Stimulated activated CD4-positive, alpha-beta T cell treated with anti-CD3 and anti-CD28 coated beads, TNF-alpha, amount 100 ng/mL, for 24 hours (primary cell): ENCODE data around the gene FOXP4.
A peak's percentile ranks its signal among the peaks of the same experiment; 100 is the strongest.

Source experiments
- DNase-seq, 3 experiments: peaks; one replicate each; pipeline ENCODE4 v3.0.0-alpha.2; 2020; ENCODE audit warnings: low read depth in 3 of 3

Gene FOXP4

DNA sequence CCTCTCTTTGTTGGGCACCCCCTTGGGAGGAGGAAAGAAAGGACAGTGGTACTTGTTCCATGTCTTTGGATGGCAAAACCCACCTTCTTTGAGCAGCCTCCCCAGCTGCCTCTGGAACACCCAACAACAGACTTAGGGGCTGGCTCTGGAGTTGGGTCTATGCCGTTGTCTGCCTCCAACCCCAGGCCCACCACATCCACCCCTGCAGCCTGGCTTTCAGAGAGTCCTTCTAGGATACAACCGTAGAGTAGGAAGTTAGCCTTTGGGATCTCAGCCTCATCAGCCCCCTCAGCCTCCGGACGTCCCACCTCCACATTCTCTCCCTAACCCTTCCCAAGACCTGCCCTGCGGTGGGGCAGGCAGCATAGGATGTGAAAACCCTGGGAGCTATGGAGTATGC, 36.4 kb downstream of the FOXP4 start:
- no peak for DNase-seq

DNA sequence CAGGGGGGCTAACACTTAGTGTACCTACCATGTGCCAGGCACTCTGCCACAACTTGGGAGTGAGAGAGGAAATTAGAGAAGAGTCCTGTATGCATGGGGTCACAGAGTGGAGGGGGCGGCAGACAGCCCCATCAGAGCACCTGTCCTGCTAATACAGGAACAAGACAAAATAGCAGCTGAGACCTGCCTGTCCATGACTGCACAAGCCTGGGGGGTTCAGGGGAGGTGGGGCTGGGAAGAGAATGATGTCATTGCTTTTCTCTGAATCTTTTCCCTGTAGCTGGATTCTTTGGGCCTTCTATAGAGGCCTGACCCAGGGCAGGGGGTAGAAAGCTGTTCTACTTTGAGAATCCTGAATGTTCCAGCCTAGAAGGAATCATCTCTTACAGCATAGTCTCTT, 37.4 kb downstream of the FOXP4 start:
- DNase-seq, result no peak

DNA sequence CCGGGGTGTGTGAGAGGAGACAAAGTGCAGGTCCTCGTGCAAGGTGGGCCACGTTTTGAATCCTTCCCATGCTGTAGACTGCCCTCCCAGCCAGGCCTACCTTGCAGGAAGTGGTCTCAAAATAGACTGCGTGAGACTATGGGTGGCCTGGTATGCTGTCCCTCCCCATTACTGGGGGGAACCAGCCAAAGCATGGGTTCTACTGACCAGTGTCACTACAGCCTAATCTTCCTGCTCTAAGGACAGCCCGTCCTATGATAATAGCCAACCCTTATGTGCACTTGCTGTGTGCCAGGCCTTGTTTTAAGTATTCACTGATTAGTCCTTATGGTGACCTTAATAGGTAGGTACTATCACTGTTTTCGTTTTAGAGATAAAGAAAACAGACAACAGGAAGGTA, 38.0 kb downstream of the FOXP4 start:
- no peak for DNase-seq

DNA sequence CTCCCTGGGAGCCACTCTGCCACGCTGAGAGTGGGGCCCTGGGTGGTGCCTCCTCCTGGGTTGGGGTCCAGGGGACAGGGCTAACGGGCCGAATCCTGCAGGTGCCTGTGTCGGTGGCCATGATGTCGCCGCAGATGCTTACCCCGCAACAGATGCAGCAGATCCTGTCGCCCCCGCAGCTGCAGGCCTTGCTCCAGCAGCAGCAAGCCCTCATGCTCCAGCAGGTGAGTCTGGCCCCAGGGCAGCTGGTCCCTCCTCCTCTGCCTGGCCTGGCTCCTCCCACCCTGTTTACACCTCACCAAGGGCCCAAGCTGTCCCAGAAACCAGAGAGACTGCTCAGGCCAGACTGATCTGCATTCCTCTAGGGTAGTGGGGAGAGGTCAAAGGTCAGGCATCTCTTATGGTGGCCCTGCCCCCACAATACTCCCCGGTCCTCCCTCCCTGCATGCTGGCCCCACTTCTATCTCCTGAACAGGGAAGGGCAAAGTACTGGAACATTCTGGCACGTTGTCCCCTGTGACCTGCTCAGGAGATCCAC, 38.6 kb downstream of the FOXP4 start:
- DNase-seq, result no peak

DNA sequence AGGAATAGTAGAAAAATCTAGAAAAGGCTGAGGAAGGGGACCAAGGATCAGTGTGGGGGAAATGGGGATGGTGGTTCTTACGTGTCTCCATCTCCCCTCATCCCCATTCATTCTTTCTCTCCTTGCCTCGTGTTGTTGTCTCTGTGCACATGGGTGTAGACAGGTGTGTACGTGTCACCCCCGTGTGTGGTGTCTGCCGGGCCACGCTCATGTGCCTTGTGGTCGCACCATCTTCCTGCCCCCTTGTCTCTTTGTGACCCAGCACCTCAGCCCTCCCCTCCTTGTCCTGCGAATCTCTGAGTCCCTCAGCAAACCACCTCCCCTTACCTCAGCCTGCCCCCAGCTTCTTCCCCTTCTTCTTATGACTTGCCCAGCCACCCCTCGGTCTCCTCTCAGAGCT, 39.4 kb downstream of the FOXP4 start:
- DNase-seq, result no peak

DNA sequence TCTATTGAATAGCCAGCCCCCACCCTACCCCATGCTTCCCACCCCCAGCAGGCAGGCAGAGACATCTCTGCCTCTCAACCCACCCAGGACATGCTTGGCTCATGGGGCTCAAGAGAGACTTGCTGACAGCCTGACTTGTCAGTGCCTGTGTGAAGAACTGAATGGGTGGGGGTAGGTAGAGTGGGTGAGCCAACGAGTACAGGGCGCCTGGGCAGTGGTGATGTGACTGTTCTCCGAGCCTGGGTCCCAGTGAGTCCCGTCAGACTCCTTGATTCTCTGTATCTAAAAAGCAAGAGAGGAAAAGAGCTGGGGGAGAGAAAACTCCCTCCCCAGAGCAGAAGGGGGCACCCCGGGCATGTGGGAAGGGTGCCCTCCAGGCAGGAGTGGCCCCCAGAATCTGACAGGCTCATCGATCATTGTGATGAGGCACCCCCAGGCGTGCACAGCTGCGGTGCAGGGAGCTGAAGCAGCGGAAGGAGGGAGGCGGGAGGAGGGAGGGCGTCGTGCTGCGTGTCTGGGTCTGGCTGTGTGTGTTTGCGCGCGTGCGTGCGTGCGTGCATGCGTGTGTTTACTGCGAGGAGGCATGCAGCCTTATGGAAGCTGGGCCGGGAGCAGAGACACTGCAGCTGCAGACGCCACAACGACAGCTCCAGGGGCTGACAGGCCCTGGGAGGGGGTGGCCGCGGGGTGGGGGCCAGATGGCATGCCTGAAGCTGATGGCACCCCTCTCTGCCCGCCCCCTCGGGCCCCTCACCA, 40.2 kb downstream of the FOXP4 start:
- no peak for DNase-seq

DNA sequence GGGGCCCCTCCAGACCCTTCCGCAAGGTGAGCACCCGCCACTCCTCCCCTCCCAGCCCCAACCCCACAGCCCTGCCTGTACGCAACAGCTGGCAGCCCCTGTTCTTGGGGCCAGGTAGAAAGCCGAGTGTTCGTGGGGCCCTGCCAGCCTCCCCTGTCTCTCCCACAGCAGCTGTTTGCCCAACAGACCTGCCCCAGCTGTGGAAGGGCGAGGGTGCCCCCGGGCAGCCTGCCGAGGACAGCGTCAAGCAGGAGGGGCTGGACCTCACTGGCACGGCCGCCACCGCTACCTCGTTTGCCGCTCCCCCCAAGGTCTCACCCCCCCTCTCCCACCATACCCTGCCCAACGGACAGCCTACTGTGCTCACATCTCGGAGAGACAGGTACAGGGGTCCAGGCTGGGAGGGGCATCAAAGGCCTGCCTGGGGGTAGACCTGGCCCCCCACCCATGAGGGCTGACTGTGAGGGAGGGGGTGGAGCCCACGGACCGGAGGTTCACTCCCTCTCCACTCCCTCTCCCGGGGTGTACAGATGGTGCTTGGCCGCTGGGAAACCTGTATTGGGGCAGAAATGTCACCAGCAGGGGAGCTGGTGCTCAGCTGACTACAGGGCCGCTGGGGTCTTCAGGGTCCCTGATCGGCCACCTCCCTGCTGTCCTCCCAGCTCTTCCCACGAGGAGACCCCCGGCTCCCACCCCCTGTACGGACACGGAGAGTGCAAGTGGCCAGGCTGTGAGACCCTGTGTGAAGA, 41.1 kb downstream of the FOXP4 start:
- no peak for DNase-seq

DNA sequence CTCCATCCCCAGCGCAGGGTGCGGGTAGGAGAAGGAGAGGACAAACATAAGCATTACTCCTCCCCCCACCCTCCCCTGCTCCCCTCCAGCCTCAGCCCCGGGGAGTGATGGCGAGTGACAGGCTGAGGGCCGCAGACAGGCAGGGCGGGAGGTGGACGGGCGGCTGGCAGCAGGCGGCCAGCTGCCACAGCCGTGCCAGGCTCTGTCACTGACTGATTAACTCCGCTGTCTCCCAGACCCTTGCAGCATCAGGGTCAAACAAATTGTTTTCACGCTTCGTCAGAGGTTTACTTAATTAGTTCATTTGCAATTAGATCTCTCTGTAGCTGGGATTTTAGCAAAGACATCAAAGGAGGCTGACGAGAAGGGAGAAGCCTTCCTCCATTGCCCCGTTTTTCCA, 41.9 kb downstream of the FOXP4 start:
- no peak for DNase-seq

DNA sequence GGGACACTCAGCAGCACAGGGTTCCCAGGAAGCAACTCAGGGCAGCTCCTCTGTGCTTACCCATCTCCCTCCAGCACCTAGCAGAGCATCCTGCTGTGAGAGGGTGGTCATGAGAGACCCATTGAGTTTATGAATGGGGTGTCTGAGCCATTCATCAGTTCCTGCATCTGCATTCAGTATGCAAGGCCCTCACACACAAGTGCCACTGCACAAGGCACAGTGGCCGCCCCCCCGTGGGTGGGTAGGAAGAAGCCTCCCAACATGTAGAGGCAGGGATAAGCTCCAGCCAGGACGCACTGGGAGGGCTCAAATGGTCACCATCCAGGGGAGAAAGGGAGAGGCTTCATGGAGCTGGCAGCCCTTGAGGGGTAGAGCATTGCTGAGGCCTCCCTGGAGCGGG, 43.0 kb downstream of the FOXP4 start:
- DNase-seq, result no peak

DNA sequence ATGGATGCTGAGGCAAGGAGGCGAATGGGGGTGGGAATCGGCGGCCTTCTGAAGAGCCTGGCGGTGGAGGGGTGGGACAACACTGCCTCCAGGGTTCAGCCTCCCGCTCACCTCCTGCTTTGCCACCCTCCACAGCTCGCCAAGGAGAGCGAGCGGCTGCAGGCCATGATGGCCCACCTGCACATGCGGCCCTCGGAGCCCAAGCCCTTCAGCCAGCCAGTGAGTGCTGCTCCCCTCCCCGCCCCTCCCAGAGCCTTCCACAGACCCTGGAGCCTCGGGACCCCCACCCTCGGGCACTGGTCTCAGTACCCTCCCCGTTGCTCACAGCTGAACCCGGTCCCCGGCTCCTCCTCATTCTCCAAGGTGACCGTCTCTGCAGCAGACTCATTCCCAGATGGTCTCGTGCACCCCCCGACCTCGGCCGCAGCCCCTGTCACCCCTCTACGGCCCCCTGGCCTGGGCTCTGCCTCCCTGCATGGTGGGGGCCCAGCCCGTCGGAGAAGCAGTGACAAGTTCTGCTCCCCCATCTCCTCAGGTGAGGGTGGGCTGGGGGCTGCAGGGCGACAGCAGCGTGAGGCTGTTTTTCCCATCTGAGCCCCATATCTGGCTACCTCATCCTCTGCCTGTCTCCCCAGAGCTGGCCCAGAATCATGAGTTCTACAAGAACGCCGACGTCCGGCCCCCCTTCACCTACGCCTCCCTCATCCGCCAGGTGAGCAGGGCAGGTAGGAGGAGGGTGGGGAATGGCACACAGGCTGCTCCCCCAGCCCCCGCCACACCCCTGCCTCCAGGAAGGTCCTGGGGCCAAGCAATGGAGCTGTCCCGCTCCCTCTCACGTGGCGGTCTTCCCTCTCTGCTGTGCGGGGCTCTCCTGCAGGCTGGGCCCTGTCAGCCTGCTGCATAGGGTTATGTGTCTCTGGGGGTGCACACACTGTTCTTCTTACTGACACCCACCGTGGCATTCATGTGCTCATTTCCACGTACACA, 43.7 kb downstream of the FOXP4 start:
- DNase-seq, result no peak

DNA sequence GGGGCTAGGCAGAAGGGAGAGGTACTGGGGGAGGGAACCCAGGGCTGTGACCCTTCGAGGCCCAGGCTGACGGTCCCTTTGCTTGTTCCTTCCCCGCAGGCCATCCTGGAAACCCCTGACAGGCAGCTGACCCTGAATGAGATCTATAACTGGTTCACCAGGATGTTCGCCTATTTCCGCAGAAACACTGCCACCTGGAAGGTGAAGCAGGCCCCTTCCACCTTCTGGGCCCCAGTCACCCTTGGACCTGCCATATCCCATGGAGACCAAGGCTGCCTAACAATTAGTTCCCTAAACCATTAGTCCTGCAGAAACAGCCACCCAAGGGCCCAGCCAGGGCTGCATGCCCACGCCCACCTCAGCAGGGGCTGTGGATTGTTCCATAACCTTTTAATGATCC, 44.9 kb downstream of the FOXP4 start:
- DNase-seq, result no peak

DNA sequence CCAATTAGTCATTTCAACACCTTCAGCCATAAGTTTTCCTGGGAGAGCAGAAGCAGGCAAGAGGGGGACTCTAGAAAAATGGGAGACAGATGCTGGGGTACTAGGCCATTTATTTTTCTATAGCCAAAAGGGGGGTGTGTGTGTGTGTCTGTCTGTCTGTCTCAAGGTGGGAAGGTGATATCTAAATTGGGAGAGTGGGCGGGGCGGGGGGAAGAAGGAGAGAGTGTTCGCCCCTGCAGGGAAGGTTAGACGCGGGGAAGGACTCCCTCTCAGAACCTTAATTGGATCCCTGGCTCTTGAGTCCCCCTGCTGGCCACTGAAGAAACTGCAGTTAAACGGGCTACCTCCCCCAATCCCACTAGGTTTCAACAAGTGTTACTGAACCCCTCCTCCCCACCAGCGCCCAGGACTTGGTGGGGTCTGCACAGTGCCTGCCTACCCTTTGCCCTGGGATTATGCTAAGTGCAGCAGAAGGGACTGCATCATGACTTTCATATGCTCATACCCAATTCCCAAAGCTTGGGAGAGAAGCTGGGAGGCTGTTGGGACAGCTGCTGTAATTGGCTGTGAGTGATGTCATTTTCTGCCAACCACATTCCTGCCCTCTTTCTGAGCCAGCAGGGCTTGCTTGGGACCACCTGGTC, 45.8 kb downstream of the FOXP4 start:
- DNase-seq, result peak; percentile 55 to 74 (median 67)

DNA sequence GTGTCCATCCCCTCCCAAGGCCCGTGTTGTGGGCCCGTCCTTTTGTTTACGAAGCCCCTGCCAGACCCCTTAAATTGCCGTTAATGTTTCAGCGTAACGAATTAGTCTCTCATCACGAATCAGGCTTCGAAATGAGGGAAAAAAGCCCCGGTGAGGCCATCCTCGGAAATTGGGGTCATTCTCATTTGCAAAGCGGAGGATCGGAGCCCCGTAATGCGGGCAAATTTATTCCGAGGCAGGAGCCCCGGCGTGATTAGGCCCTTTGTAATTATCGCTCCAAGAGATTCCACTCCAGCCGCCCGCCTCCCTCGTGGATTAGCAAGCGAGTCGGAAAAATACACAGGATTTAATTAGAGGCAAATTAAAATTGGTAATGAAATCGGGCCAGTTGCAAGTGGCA, 47.2 kb downstream of the FOXP4 start:
- no peak for DNase-seq

DNA sequence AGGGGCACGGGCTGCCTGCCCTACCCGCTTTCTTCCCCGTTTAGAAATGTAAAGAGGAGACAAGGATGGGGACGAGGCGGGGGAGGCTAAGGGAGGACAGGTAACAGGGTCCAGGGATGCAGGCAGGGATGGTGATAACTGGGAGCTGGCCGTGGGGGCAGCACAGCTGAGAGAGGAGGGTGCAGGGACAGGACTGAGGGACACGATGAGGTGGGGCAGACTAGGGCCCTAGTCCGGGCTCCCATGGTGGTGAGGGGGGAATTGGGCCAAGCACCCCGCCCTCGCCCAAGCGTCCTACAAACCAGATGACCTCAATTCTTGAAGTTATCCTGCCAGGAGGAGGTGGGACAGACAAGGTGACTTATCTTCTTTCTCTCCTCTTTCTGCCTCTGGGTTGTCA, 47.7 kb downstream of the FOXP4 start:
- DNase-seq, result no peak

DNA sequence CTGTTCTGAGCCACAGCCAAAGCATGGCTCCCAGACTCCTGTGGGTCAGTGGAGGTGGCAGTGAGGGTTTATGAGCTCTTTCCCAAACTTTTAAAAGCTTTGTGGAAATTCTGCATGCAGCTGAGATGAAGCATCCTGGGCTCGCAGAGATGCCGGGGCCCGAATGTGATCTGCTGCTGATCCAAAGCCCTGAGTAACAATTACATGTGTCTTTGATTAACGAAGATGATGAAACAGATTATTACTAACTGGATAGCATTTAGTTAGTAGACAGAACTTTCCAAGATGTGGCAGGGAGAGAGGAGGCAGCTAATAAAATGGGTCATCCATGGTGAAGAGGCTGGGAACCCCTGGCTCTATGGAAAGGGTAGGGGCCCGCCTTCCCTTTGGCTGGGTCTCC, 48.1 kb downstream of the FOXP4 start:
- no peak for DNase-seq

DNA sequence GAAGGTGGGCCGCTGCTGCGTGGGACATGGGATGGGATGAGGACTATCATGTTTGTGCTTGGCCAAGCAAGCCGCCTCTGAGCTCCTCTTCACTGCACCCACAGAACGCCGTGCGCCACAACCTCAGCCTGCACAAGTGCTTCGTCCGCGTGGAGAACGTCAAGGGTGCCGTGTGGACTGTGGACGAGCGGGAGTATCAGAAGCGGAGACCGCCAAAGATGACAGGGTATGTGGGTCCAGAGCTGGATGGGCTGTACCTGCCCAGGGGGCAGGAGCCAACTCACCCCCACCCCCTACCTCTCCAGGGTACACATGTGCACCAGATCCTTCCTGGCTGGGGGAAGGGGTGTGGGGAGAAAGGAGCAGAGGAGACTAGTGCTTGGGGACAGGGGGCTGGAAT, 48.6 kb downstream of the FOXP4 start:
- no peak for DNase-seq

DNA sequence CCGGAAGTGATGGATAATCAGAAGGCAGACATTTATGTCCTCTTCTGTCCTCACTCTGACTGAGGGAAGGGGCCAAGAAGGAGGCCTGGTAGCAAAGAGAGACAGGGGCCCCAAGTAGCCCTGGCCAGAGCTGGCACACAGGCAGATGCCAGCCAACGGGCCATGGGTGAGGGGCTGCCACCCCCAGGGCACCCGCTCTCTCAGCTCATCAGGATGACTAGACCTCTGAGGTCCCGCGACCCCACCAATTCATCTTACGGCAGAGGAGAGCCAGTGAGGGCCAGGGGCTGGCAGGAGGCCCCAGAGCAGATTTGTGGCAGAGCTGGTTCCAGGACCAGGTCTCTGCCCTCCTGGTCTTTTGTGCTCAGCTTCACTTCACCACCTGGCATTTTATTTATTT, 49.0 kb downstream of the FOXP4 start:
- no peak for DNase-seq

DNA sequence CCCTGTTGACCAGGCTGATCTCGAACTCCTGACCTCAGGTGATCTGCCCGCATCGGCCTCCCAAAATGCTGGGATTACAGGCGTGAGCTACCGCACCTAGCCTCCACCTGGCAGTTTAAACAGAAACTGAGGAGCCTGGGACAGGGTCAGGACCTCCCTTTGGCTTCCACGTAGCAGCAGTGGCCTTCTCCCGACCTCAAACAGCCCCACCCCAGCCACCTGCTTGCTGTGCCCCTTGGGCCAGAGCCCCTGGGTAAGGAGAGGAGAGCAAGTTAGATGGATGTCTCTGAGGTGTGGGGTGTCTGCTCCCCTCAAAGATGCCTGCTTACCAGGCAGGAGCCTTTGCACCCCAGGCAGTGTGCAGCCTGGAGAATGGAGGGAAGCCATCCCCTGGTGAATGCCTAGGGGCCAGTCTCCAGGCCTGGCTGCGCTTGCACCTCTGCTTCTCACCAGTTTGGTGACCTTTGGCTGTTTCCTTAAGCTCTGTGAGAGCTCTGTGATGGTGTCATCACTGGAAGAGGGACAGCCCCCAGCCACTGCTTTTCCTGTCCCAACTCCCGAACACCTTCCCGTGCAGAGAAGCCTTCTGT, 50.0 kb downstream of the FOXP4 start:
- no peak for DNase-seq

DNA sequence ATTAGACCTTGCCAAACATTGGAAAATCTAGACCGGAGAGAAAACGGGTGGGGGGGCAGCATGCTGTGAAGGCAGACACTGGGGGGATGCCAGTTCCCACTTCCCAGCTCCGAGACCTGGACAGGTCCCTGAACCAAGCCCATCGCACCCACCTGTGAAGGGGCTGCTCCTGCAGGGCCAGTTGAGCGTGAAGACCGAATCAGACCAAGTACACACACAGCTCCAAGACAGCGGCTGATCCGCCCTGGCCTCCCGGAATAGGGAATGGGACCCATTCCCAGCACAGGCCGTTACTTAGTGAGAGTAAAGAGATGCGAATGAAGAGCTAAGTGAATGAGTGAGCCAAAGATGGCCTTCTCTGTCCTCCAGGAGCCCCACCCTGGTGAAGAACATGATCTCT, 50.6 kb downstream of the FOXP4 start:
- DNase-seq, result no peak

DNA sequence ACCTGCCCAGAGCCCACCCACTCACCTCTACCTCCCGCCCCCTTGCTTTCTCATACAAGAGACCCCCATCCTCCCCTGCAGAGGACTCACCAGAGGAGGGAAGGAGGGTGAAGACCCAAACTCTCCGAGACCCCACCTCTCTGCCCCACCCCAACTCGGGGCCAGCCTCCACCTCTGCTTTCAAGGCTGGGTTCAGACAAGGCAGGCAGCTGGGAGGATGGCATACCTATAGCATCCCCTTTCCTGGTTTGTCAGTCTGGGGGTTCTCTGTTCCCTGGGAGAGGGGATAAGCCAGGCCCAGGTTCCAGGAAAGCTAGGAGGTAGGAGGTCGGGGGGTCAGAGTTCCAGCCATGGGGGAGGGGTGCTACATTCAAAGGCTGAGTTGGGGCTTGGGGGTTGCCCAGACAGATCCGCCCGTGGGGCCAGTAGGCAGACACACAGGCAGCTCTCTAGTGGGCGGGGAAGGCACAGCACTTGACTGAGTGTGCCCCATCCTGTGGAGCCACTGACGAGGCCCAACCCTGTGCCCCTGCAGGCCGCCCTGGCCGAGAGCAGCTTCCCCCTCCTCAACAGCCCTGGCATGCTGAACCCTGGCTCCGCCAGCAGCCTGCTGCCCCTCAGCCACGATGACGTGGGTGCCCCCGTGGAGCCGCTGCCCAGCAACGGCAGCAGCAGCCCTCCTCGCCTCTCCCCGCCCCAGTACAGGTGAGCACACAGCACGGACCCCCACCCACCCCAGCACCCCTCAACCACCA, 51.2 kb downstream of the FOXP4 start:
- no peak for DNase-seq

DNA sequence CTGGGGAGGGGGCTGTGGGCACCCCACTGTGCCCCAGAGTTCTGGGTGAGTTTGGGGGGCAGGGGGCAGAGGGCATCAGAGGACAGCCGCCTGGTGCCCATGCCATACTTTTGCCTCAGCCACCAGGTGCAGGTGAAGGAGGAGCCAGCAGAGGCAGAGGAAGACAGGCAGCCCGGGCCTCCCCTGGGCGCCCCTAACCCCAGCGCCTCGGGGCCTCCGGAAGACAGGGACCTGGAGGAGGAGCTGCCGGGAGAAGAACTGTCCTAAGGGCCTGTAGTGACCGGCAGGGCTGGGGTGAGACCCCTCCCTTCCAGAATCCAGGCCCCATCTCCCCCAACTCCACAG, 52.5 kb downstream of the FOXP4 start:
- DNase-seq, result no peak
